NCI-H1092 treated with DMSO at 0.1 percent for 48 hours (cell line): ENCODE data around the gene STK24.

ENCODE experiments used
- DNase-seq: peaks from one replicate; lab custom pipeline; 2025; lab: John Stamatoyannopoulos, UW

Gene STK24

DNA sequence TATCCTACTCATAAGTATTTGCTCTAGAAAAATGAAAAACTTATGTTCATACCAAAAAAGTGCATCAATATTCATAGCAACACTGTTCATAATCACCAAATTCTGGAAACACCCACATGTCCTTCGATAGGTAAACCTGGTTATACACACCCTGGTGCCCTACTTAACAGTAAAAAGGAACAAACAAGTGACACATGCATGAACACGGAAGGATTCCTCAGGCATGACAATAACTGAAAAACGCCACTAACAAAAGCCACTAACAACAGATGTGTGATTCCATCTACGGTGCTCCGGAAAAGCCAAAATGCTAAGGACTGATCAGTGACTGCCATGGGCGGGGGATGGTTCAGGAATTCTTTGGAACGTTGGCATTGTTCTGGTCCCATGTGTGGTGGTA, 65.5 kb downstream of the STK24 start:
- DNase-seq = no peak

DNA sequence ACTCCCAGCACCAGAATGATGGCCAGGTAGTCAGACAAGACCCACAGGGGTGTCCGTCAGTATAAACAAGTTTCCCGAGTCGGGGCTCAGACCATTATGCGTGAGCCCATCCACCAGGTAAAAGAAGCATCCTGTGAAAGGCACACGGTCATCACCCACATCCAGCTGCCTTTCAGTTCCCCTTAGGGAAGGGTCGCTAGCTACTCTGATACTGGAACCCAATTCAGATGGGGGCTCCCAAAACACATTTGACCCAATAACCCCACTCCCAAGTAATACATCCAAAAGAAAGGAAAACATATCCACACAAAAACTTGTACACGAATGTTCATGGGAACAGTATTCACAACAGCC, 66.8 kb downstream of the STK24 start:
- no peak for DNase-seq

DNA sequence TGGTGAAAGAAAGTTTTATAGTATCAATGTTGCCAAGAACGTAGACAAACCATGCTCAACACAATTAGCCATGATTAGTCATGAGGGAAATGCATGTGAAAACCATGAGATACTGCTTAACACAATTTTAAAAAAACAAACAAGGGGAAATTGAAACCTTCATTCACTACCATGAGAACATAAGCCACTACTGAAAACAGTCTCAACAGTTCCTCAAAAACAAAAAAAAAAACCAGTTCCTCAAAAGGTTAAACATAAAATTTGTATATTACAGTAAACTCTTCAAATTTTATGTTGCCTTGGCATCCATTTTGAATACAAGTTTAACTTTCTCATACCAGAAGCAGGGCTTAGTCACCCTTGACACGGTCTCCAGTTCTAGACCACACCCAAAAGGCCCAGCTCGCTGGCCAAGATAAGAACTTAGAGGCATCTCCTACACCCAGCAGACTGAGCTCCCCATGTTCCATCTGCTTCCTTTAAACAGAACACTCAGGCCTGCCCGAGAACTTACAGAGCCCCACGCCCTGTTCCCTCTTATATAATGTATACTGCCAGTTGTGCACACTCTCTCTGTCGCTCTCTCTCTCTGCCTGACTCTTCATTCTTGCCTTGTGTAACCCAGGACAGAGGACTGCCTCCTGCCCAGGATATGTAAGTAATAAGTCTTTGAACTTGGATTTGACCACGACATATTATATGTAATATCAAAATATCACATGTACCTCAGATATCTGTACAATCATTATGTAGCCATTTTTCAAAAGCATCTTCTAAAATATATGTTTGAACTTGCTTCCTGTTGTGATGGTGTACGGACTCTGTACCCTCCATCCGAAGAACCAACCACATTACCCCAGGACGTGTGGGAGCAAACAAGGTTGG, 67.4 kb downstream of the STK24 start:
- DNase-seq = no peak

DNA sequence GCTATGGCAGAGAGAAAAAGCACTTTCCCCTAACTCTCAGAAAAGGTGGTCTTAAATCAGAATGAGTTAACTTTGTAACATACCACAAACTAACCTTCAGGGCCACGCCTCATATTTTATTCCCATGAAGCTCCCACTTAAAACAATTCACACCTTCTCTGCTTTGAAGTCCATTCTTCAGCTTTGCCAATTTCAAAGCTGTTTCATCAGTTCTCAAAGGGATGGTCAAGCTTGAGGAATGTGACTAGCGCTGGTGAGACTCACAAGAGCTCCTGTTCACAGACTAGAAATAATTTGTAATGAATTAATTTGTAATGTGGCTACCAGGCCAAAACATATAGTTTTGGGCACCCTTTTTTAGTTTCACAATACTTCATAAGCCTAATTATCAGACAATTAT, 68.2 kb downstream of the STK24 start:
- no peak for DNase-seq

DNA sequence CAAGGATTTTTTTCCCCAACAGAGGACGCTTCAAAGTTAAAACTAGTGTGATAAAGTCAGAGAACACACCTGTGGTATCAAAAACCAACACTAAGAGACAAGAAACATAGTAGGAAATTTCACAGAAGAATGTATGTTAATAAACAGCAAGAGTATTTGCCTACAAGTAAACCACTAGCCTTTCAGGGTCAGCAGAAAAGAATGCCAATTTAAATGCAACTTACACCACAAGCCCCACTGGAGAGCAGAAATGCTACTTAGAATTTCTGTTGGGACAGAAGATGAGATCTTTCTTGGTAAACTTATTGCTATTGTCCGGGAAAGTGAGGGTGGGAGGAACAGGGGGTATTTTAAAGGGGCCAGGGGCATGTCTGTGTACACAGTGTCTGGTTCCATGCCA, 68.6 kb downstream of the STK24 start:
- DNase-seq = no peak

DNA sequence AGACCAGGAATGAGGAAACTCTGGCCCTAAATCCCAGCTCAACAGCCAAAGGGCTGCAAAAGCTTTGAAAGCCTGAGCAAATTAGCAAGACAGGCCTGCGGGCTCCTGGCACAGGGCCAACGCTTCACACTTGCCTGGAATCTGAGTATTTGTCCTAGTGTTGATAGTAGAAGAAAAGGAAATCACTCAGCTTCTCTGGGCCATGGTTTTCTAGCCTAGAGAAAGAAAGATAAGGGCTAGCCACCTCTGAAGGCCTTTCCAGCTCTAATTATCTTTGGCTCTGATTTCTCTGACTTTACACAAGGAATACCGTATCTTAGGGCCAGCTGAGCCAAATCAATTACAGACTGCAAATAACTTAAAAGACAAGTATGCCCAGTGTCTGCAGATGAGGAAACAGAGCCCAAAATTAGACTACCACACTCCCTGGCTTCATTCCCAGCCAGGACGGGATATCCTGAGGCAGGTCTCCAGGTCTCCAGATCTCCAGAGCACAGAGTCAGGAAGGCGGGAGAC, 69.6 kb downstream of the STK24 start:
- DNase-seq = peak; percentile 55

GRCh38 chr13:98506728-98507230, 70.1 kb downstream of the STK24 start:
- DNase-seq = no peak

DNA sequence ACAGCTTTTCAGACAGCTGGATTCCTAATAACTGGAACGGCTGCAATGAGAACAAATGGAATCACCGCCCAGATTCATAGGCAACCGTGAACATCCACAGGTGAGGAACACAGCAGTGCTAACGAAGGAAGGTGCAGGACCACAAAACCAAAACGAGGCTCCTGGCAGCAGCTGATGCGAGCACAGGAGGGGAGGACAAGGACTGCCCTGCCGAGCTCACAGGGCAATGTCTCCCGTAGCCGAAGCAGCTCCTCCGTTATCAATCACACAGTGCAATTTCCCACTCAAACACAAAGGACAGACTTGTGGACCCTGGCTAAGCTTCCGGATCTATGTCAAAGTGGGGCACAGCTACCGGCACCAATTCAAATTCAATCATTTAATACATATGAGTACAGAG, 70.6 kb downstream of the STK24 start:
- DNase-seq = no peak

GRCh38 chr13:98505217-98505616, 71.7 kb downstream of the STK24 start:
- DNase-seq = no peak

DNA sequence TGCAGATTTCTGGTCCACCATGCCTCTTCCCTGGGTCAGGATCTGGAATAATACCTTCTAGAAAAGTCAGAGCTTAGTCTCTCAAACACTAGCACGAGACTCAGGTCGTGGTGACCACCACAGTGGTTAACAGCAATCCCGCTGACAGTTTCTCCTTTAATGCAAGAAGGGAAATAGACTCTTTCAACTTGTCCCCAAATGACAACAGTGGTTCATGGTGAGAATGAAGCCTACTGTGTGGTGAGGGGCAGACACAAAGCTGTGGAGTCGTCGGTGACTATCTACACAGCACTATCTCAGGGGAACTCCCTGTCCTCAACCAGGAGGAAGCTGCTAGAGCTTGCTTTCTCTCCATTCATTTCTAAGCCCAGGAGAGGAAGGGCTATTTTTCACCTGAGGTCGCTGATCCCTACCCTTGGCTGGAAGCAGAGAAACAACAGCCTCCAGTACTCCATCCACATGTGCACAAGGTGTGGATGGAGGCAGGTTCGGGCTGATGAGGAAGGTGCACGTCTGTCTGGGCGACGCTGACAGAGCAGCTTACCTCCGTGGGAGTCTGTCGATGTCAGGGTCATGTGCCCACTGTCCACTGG, 72.4 kb downstream of the STK24 start:
- no peak for DNase-seq

- DNase-seq = no peak
Measured at GRCh38 chr13:98504029-98504351, 72.9 kb downstream of the STK24 start.

DNA sequence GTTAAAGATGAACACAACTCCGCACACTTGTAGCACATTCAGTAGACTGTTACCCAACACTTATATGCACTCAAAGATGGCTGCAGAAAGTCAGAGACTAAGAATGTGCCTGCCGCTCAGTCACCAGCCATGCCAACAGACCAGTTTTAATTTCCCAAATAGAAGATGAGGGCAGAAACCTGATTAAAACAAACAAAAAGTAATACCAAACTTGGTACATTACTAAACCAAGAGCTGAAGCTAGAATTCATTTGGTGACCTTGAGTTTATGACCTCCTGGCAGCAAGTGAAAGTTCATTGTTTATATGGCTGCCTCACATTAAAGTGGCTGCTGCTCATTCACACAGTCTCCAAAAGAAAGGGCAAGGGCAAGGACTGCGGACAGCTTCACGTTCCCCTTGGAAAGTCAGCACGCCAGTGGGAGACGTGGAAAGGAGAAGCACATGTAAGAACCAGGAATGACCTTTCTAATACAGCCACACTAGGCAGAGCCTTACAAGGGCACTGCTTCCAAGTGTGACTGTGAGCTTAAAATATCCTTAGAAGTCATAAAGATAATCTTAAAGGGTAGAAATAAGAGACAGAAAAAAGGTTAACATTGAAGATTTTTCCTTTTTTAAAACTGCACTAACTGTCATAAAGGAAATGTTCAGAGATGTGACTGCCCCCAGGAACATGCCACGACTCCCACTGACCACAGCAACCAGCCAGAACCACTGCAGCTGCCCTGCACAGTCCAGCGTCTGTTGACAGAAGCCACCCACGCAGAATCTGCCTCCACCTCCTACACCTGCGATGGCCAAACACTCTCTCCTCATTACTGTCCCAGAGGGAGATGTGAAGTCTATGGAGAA, 73.5 kb downstream of the STK24 start:
- no peak for DNase-seq

GRCh38 chr13:98500963-98501421, 75.9 kb downstream of the STK24 start:
- no peak for DNase-seq

GRCh38 chr13:98496966-98497365, 79.9 kb downstream of the STK24 start:
- no peak for DNase-seq

DNA sequence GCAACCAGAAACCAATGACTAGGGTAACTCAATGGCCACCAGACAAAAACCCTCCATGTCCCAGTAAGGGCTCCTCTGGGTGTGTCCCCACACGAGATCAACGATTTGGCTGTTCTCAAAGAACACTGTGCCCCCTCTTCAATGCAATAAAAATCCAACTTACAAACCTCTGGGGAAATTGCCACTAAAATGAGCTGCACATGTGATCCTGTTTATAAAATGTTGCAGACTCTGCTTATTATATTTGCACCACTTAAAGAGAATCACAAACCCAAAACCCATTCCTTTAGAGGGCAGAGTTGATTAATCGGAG, 80.5 kb downstream of the STK24 start:
- DNase-seq = no peak

DNA sequence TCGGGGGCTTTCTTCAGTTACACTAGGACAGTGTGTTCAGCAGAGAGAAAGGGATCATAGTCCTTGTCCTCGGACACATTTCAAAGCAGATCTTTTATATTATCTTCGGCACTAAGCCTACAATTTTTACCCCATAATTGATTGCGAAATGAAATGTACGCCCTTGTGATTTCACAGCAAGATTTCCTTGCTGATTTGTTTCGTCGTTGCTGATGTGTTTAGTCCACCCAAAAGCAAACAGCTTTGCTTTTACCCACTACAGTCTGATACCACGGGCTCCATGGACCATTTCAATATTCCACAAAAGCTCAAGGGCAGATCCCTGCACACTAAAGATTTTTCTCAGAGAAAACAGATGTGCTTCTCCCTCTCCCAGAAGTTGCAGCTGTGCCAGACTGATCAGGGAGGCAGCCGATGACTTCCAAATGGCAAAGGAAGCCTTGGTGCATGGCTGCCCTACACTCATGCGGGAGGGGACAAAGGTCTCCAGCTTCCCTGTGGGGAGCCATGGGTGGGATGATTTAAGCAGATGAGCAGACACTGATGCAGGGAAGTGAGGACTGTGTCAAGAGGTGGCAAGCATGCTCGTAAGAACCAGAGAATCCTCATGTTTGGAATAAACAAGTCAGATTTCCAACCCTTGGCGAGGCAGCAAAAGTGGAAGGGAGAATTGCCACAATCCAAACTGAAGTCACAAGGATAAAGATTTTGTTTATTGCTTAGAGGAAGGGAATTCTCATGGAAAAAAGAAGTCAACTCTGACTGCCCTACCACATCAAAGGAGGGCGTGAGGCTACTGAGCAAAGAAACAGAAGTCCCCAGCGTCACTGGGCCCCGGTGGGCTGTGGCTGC, 81.1 kb downstream of the STK24 start:
- DNase-seq = no peak

GRCh38 chr13:98494769-98495168, 82.1 kb downstream of the STK24 start:
- no peak for DNase-seq

GRCh38 chr13:98493042-98493712, 83.7 kb downstream of the STK24 start:
- no peak for DNase-seq

DNA sequence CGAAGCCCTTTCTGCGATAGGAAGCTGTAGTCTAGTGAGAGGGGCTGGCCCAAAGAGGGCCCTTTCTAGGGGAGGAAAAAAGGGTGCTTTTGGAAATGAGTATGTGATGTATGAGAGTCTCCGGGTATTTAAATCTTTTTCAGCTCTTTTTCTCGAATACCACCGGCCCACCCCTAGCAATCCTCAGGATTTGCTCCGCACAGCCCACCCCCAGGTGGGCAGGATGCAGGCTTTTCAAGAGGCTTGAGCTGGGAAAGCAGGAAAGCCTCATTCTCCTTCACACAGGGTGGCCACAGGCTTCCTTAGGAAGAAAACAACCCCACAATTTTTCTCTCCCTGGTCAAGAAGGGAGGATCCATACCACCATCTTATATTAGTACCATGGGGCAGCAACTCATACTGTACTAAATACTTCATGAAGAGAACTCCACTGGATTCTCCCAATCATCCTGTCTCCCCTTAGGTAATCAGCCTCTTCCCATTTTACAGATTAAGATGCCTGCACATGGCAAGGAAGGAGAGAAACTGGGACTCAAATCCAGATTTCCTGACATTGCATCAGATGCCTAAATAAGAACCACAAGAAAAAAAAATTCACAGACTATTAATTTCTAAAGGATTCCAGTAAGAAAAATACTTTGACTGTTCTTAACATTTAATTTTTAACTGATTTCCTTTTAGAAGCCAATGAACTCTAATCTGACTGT, 84.4 kb downstream of the STK24 start:
- no peak for DNase-seq

DNA sequence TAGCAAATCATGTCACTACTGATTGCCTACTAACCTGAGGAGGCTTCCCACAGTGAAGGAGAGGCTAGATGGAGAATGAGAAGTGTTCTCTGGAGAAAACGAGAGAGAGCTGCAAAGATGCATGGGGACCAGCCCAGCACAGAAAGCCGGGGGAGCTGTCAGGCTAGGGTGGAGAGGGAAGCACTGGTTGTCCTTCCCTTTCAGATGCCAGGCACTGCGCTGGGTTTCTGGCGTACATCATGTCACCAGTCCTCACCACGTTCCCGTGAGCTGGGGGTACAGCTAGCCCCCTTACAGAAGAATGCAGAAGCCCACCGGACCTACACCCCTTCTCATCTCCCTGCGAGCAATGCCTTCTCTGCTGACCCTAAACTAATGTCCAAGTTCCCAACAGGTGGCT, 86.0 kb downstream of the STK24 start:
- no peak for DNase-seq
